NCI-H82 treated with DMSO at 0.1 percent for 48 hours (cell line): ENCODE results near the gene THSD7B.

ENCODE experiments used
- DNase-seq: peaks from one replicate; lab custom pipeline; 2025; ENCODE audit not compliant: unreplicated experiment; lab: John Stamatoyannopoulos, UW

Gene THSD7B

GRCh38 chr2:137192366-137193310 is 427.3 kb downstream of the THSD7B start:
- no peak for DNase-seq

DNA sequence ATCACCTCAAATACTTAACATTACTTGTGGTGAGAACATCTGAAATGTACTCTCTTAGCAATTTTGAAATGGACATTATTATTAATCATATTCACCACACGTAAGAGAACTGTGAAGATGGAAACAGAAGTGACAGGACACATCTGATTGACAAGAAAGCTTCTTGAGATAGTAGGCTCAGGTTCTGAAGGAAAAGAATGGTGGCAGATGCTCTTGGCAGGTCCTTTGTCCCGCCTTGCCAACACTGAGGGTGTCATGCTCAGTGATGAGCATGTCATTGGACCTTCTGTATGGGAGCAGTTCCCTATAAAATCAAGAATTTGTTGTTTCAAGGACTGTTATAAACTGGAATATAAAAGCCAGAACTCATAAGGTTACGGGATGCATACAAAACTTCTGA is 428.1 kb downstream of the THSD7B start:
- no peak for DNase-seq

DNA sequence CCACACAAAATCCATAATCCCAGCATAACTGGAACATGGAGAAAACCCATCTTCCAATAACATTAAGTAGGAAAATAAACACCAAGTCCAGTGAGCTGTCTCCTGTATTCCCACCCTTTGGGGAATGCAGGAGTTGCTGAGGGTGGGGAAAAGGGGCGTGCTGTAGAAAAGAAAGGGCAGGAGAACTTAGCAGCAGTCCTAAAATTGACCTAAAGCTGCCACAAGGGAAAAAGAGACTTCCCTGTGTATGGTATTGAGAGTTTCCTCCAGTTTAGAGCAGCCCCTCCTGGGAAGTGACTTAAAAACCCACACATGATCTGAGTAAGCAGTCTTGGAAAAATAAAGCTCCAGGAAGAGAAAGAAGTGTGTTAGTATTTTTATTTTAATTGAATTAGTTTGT is 428.8 kb downstream of the THSD7B start:
- DNase-seq, result no peak

DNA sequence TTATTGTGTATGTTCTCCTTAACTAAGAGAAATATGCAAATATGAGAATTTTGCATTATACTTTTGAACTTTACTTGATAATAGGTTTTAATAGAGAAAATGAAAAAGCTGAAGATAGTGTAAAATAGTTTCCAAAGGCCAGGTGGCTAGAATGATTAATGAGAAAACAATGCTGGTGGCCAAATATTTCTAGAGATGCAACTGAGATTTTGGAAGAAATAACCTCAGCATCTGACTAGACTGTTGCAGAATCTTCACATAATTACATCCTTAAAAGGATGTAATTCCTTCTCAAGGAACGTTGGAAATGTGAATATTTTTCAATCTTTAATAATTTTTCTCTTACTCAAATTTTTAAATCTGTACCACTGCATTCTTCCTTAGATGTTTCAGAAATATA is 434.4 kb downstream of the THSD7B start:
- no peak for DNase-seq

DNA sequence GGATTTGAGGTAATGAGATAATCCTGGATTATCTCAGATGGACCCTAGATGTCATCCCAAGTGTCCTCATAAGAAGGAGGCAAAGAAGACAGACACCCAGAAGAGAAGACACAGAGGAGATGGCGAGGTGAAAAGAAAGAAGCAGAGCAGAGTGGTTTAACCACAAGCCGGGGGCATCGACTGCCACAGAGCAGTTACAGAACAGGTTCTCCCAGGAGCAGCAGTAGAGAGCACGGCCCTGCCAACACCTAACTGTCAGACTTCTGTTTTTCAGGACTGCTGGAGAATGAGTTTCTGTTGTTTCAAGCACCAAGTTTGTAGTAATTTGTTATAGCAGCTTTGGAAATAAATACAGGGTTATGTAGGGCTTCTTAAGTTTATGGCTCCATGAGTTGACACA is 437.0 kb downstream of the THSD7B start:
- DNase-seq, result peak; percentile 82

- DNase-seq, result no peak
Measured at GRCh38 chr2:137205324-137205723, 440.0 kb downstream of the THSD7B start.

DNA sequence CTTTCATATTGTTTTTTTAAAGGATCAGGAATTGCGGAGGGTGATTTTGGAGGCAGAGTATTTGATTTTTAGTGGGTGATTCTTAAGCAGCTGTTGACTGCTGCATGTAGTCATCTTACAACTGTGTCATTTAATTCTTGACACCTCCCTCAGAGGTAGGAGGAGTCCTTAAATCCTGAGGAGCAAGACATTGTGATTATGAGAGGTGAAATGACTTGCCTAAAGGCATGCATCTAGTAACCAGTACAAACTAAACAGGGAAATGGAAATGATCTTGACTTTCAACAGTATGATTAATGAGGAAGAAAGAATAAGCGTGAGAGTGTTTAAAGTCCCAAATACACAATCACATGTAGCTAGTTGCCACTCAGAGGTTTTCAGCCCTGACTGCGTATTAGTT is 440.7 kb downstream of the THSD7B start:
- DNase-seq, result no peak

DNA sequence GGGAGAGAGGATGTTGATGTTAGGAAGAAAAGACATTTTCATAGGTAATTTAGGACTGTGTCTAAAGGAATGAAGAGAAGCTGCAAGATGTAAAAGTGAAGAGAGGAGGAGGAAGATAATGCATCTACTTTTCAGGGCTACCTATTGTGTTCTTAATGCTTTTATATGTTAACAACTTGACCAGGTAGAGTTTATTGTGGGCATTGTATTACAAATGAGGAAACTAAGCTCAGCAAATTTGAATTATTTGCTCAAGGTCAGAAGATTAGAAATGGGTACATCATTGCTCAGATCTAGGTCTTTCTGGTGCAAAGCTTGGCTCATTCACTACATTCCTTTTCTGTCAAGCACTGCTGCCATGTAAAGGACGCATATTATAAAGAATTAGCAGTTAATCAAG is 441.7 kb downstream of the THSD7B start:
- no peak for DNase-seq

DNA sequence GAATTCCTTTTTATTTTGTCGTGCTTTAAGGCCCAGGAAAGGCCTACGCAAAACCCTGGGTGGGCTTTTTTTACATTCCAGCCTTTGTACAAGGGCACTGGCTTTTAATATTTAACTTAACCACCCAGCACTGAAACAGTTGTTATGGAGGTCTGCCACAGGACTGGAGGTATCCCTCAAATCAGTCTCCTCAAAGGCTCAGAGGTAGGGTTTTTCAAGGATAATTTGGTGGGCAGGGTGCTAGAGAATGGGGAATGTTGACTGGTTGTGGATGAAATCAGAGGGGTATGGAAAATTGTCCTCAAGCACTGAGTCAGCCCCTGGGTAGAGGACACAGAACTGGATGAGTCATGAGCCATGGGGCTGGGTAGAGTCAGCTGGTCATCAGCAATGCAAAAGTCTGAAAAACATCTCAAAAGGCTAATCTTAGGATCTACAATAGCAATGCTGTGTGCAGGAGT is 443.1 kb downstream of the THSD7B start:
- no peak for DNase-seq

DNA sequence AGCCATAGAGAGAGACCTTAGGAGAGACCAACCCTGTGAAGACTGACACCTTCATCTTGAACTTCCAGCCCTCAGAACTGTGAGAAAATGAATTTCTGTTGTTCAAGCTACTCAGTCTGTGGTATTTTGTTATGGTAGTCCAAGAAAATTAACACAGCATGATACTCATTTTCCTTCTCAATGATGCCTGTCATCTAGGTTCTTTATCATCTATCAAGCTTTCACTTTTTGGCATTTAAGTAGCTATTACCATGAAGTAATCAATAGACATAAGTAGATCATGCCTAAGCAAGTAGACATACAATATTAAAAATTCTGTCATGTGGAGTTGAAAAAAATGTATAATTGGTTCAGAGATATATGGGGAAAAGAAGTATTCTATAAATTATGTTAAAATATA is 444.7 kb downstream of the THSD7B start:
- DNase-seq, result no peak

GRCh38 chr2:137211761-137212160 is 446.4 kb downstream of the THSD7B start:
- no peak for DNase-seq

GRCh38 chr2:137220438-137220993 is 455.2 kb downstream of the THSD7B start:
- DNase-seq, result no peak

DNA sequence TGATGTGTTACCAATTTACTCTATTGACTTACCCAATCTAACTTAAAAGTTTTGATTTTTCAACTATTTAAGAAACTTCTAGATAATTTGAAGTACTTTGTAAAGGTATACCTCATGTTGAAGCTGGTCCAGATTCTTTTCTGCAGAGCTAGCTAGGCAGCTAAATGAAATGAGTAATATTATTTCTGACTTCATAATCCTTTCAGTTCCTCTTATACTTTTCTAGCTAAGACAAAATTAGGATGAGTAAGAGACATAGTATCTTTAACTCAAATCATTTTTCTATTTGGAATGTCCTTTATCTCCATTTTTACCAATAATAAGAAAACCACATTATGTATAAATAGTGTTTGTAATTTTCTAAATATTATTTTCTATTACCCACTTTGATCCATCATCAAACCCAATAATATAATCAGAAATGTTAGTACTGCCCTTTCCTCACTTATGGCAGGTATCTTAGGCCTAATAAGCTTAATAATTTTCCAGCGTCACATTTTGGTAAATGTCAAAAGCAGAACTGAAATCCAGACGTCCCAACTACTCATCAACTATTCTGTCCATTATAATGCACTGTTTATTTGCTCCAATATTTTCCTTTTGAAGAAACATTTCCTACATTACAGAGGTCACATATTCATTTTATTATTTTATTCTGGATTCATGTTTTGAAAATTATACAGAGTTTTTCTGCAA is 456.6 kb downstream of the THSD7B start:
- no peak for DNase-seq

- DNase-seq, result no peak
Measured at GRCh38 chr2:137223722-137224121, 458.4 kb downstream of the THSD7B start.

- no peak for DNase-seq
Measured at GRCh38 chr2:137228566-137228965, 463.2 kb downstream of the THSD7B start.

- DNase-seq, result no peak
Measured at GRCh38 chr2:137229834-137230233, 464.5 kb downstream of the THSD7B start.

DNA sequence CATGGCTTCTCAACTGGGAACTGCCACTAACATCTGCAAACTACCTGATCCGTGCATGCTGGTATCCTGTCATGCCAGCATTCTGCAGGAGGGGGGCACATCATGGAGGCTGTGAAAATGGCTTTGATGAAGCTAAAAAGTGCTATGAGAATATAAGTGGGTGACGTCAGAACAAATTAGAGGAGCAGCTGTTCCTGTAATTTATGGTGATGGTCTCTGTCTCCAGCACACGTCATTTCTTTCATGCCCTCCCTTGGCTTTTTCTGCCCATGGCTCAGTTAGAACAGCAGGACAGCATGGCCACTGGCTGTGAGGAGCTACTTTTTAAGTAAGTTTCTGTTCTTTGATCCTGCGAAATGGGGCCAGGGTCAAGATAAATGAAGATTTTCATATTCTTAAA is 466.3 kb downstream of the THSD7B start:
- no peak for DNase-seq

GRCh38 chr2:137232076-137232475 is 466.7 kb downstream of the THSD7B start:
- no peak for DNase-seq

GRCh38 chr2:137233091-137233490 is 467.7 kb downstream of the THSD7B start:
- DNase-seq, result no peak

GRCh38 chr2:137237055-137237454 is 471.7 kb downstream of the THSD7B start:
- DNase-seq, result no peak

DNA sequence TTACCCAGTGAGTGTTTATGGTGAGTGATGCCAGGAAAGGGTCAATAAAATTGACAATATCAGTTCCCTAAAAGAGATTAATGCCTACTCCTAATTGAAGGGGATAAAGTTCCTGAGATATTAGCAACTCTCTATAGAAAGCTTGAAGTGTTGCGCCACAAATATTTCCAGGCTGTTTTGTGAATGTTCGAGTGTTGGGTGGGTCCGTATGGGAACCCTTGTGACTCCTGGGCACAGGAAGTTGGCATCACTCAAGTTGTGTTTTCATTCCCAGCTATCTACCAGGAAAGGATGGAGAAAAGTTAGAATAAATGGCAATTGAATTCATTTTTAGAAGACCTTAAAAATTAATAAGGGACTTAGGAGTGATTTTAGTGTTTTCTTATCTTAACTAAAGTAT is 472.7 kb downstream of the THSD7B start:
- no peak for DNase-seq
